ENCODE results near the gene KLF15.

GRCh38 chr3:126370606-126371005, 13.4 kb upstream of the KLF15 start:
- no peak for TF ChIP-seq CTCF (conservative IDR thresholded peaks at IDR 0.05; ENCODE audit: low read depth in 2 of 2)
- TF ChIP-seq EZH2 (IDR thresholded peaks at IDR 0.05; ENCODE audit: low read depth, unreplicated experiment): no peak
- no peak for TF ChIP-seq EZH2phosphoT487 (IDR thresholded peaks at IDR 0.05; ENCODE audit: unreplicated experiment)
- TF ChIP-seq CREB1 (CRISPR knock-in tag; IDR thresholded peaks at IDR 0.05; ENCODE audit: low read depth): no peak
- TF ChIP-seq JUNB (IDR thresholded peaks at IDR 0.05; ENCODE audit: unreplicated experiment): no peak
- TF ChIP-seq POLR2AphosphoS5 (IDR thresholded peaks at IDR 0.05; ENCODE audit: low read depth): no peak
- TF ChIP-seq STAT1 (IDR thresholded peaks at IDR 0.05; ENCODE audit: unreplicated experiment): no peak
- no peak for TF ChIP-seq REST (IDR thresholded peaks at IDR 0.05; ENCODE audit: unreplicated experiment)
- TF ChIP-seq ZNF331 (CRISPR knock-in tag; IDR thresholded peaks at IDR 0.05; ENCODE audit: low read depth): no peak
- no peak for TF ChIP-seq ZNF114 (CRISPR knock-in tag; IDR thresholded peaks at IDR 0.05)
- no peak for TF ChIP-seq ETS1 (IDR thresholded peaks at IDR 0.05)
- no peak for TF ChIP-seq ZNF462 (CRISPR knock-in tag; IDR thresholded peaks at IDR 0.05)
- no peak for TF ChIP-seq NANOG (IDR thresholded peaks at IDR 0.05; ENCODE audit: borderline replicate concordance)
